ENCODE results near the gene TNFAIP8L3.

DNA sequence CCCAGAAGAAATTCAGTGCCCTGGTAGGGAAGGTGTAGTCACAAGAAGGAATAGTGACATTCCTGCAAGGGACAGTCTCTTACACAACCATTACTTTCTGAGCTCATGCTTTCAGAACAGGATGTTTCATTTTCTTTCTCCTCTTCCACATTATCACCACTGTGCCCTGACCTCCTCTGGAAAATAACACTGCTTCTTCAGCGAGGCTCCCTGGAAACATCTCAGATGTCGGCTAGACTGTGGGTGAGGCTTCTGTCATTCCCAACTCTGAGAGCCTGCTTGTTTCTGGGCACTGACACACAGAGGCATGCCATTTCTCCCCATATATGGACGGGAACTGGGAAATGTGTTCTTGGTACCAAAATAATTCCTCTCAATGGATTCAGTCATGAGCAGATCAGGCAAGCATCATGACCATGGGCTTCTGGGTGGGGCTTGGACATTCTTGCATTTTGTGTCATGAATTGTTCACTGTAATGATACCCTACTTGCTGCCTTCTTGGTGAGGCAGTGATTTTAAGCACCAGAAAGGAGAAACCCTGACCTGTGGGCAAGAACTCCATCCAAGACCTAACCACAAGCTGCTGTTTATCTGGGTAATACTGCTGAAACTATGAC is 14.3 kb upstream of the TNFAIP8L3 start:
- peak; percentile 14 for TF ChIP-seq POLR2AphosphoS5 (IDR thresholded peaks at IDR 0.05)
- no peak for TF ChIP-seq CTCF (IDR thresholded peaks at IDR 0.05)
- TF ChIP-seq POLR2A (IDR thresholded peaks at IDR 0.05): no peak
